K562 (cell line): ENCODE measurements around the gene RINT1. TPM values are rescaled to one million over a fixed set of nuclear protein-coding genes. Genes with fewer than 3 reads are reported as not detected.

Experiments
- ADNP ChIP-seq: fragments of 200-800 bp; sonication (Bioruptor generic); IDR thresholded peaks from 2 replicates; pipeline ENCODE4 v1.6.1; 2016; ENCODE audit warnings: missing genetic modification characterization, missing compliant biosample characterization
- BRF1 ChIP-seq: IDR thresholded peaks from 3 replicates; pipeline ENCODE4 v1.6.1; 2011; ENCODE audit warnings: borderline replicate concordance, mild to moderate bottlenecking; ENCODE audit not compliant: insufficient read length; ENCODE audit errors: extremely low read depth
- CREB1 ChIP-seq, 2 experiments: sonication (generic) in 1 of 2; formaldehyde crosslinking in 1 of 2; IDR thresholded peaks; 2 replicates each; pipeline versions ENCODE4 v1.6.1 to v1.8.0; 2012 to 2022; ENCODE audit warnings: inconsistent platforms in 1 of 2, mild to moderate bottlenecking in 1 of 2, missing genetic modification reagents in 1 of 2, moderate library complexity in 1 of 2
- CXXC5 ChIP-seq: fragments of 250-450 bp; sonication (Bioruptor Pico); IDR thresholded peaks from 2 replicates; pipeline ENCODE4 v1.8.0; 2022; ENCODE audit warnings: inconsistent platforms, mild to moderate bottlenecking, moderate library complexity
- DEAF1 ChIP-seq: fragments of 450-650 bp; formaldehyde crosslinking; IDR thresholded peaks from 2 replicates; pipeline ENCODE4 v1.4.0; 2020; ENCODE audit warnings: mild to moderate bottlenecking, moderate library complexity
- FOXJ3 ChIP-seq: sonication (generic); formaldehyde crosslinking; IDR thresholded peaks from 2 replicates; pipeline ENCODE4 v1.4.0; 2020; ENCODE audit warnings: mild to moderate bottlenecking, missing genetic modification reagents
- FOXO4 ChIP-seq: fragments of 450-650 bp; formaldehyde crosslinking; IDR thresholded peaks from 2 replicates; pipeline ENCODE4 v1.4.0; 2020; ENCODE audit warnings: mild to moderate bottlenecking, moderate library complexity
- HNRNPH1 ChIP-seq: fragments of 200-400 bp; formaldehyde crosslinking; optimal IDR thresholded peaks from 2 replicates; pipeline ENCODE3; 2017; ENCODE audit warnings: low read depth, mild to moderate bottlenecking, low read length, moderate library complexity
- HOXB6 ChIP-seq: fragments of 250-450 bp; sonication (Bioruptor Pico); IDR thresholded peaks from 2 replicates; pipeline ENCODE4 v1.5.1; 2022; ENCODE audit warnings: mild to moderate bottlenecking, borderline replicate concordance
- KDM2B ChIP-seq: fragments of 250-450 bp; sonication (Bioruptor Pico); IDR thresholded peaks from 2 replicates; pipeline ENCODE4 v1.8.0; 2021; ENCODE audit warnings: mild to moderate bottlenecking, moderate library complexity
- MCM3 ChIP-seq: fragments of 450-650 bp; IDR thresholded peaks from 2 replicates; pipeline ENCODE4 v1.6.1; 2016
- MCM5 ChIP-seq: fragments of 450-650 bp; IDR thresholded peaks from 2 replicates; pipeline ENCODE4 v1.6.1; 2016; ENCODE audit warnings: low read depth
- MEF2D ChIP-seq: conservative IDR thresholded peaks from 2 replicates; pipeline ENCODE4 v1.6.1; 2016; ENCODE audit warnings: low read depth, missing genetic modification characterization, missing compliant biosample characterization
- PML ChIP-seq: IDR thresholded peaks from 2 replicates; pipeline ENCODE4 v1.6.1; 2012; ENCODE audit warnings: low read length, inconsistent platforms
- ZC3H8 ChIP-seq: fragments of 450-650 bp; IDR thresholded peaks from 2 replicates; pipeline ENCODE4 v1.6.1; 2017
- ZFP30 ChIP-seq: fragments of 250-450 bp; sonication (Bioruptor Pico); IDR thresholded peaks from 2 replicates; pipeline ENCODE4 v1.8.0; 2022; ENCODE audit warnings: moderate library complexity, mild to moderate bottlenecking, inconsistent platforms, borderline replicate concordance
- ZFP36 ChIP-seq: fragments of 150-350 bp; IDR thresholded peaks from 2 replicates; pipeline ENCODE4 v1.6.1; 2018; ENCODE audit warnings: low read length, low read depth; ENCODE audit not compliant: partially characterized antibody
- ZNF217 ChIP-seq: sonication (generic); formaldehyde crosslinking; IDR thresholded peaks from 2 replicates; pipeline ENCODE4 v1.8.0; 2022; ENCODE audit warnings: mild to moderate bottlenecking, missing genetic modification reagents
- ZNF445 ChIP-seq: fragments of 250-450 bp; sonication (Bioruptor Pico); IDR thresholded peaks from 2 replicates; pipeline ENCODE4 v1.4.0; 2020; ENCODE audit warnings: low read depth, mild to moderate bottlenecking, moderate library complexity
- ZNF609 ChIP-seq: sonication (generic); formaldehyde crosslinking; IDR thresholded peaks from 2 replicates; pipeline ENCODE4 v1.8.1; 2023; ENCODE audit warnings: missing genetic modification reagents, mild to moderate bottlenecking, borderline replicate concordance
- polyA plus RNA-seq, 8 experiments: library from polyadenylated mRNA; depleted of rRNA in 4 of 8; stranded (reverse) in 5 of 8; unstranded in 3 of 8; fragments of >200 nt; fragmentation: Nextera tagmentation in 2 of 8; fragmentation: Illumina TruSeq in 1 of 8; extraction: Ambion mirVana in 2 of 8; extraction: Trizol in 1 of 8; gene quantifications; 2 replicates each; pipeline versions ENCODE4 v1.2.1 to v1.2.3, GENCODE V29; 2011 to 2014; ENCODE audit warnings: inconsistent platforms in 1 of 8, missing spikeins in 1 of 8
- total RNA-seq, 7 experiments: library from RNA; depleted of rRNA in 6 of 7; stranded (reverse); fragments of >200 nt in 6 of 7; fragmentation: Illumina TruSeq in 2 of 7; extraction: Trizol in 2 of 7; gene quantifications; 2 replicates each; pipeline versions ENCODE4 v1.2.1 to v1.2.3, GENCODE V29; 2011 to 2021; ENCODE audit warnings: low replicate concordance in 1 of 7

The RINT1 gene
- total and polyA plus RNA-seq, 9 of the 15 experiments (the other 6 are each of a cell fraction or from before 2014, with no cell fraction given), result 21.3 to 74.3 (median 27.4) TPM

DNA sequence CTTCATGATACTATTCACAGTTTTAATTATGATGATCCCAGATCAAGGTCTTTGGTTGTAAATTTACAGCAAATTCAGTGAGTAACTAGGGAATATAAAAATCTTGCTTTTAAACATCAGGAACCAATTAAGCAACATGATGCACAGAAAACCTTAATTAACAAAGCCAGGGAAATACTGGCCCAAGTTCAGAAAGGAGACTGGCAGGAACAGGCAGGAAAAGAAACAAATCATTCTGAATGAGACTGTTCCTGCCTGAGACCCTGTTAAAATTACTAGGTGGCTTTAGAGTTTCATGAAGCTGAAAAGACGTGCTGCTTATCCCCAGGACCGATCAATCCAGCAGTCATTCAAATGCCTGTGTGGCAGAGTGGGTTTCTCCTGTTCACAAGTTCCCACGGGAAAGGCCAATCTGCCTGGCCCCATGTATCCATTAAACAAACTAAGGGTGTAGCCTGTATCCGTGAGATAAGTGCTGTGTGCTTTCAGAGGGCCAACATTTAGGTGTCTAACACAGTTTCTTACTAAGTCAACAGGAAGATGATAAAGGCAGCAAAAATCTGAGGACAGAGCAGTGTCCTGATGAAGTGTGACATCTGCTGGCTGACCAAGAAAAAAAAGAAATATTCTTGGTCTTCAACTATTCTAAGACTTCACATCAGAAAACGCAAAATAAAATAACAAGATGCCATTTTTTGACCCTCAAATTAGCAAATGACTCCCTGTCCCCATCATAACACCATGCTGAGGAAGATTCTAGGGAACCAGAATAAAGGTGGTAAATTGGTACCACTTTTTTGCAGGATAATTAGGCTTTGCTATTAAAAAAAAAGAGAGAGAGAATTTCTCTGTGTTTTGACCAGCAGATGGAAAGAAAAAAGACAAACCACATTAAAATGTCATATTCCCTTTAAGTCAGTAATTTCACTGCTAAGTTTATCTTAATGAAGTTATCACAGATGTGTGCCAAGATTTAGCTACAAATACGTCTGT, 44.1 kb upstream of the RINT1 start (continued):
- TF ChIP-seq ADNP (no peak), BRF1 (no peak), KDM2B (CRISPR knock-in tag) (no peak), ZC3H8 (no peak), ZFP30 (CRISPR knock-in tag) (no peak), FOXJ3 (CRISPR knock-in tag) (no peak), ZNF445 (no peak), CREB1 (IDR thresholded peaks at IDR 0.05) (0 out of 2 replicates have a peak, but pooled peaks have one; percentile 29), CREB1 (CRISPR knock-in tag; IDR thresholded peaks at IDR 0.05) (no peak), FOXO4 (CRISPR knock-in tag) (no peak), MCM5 (no peak), ZNF609 (CRISPR knock-in tag) (no peak), DEAF1 (peak; percentile 85), MEF2D (no peak), MCM3 (no peak), PML (peak; percentile 57; the same call in 1 of the 2 replicates), ZNF217 (CRISPR knock-in tag) (no peak), ZFP36 (peak; percentile 44), CXXC5 (no peak; the same call in 1 of the 2 replicates), HOXB6 (no peak), HNRNPH1 (no peak)
